ENCODE results near the gene CERCAM. TPM values are rescaled to one million over a fixed set of nuclear protein-coding genes. Genes with fewer than 3 reads are reported as not detected.

CERCAM gene
- total RNA-seq, 4 donors from 2014 or later: 4.5 to 19.7 (median 7.8) TPM

DNA sequence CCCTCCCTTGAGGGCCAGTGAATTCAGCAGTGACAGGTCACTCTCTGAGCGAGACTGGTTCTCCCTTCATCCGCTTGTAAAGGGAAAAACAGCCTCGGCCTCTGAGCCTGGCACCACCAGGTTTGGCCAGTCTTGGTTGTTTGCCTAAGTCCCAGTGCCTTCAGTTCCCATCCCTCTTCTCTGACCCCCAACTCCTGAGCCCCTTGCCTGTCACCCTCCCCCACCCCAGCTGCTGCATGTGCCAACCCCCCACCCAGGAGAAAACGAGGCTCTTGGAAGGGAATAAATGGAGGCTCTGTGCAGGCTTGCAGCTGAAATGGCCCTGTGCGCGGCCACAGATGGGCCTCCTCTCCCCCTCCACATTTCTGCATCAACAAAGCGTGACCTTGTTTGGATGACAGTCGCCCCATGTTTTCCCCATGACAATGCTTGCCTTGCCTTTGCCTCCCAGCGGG lies 46.4 kb upstream of the CERCAM start:
- no peak for DNase-seq
- 86% methylated on average over 9 of the region's 9 CpGs; no CpG with 5 or more reads in 1 of the 2 donors for WGBS, 2 donors (ENCODE audit: low coverage in 1 of 2)
- Histone ChIP-seq H3K27ac (no peak overlapping the region), H3K4me1 (peaks cover 10 to 29% (median 20%) of the 10 kb centered on the region in 4 donors), H3K4me3 (no peak overlapping the region), H3K27me3 (no peaks in the 10 kb centered on the region), H3K36me3 (peaks cover 0 to 8% (median 3%) of the 10 kb centered on the region in 4 donors), H3K9me3 (no peaks in the 10 kb centered on the region)
- intact Hi-C loops (cut with DNase I; ENCODE audit: low total_unique reads): no loop called here
- in situ Hi-C loops (cut with MboI; ENCODE audit: low pct_ligation_motif_present in 1 of 4, low pct_unique_long_range_greater_than_20kb in 1 of 4, low sequenced_read_pairs in 3 of 4): no loop called here
- TF ChIP-seq CTCF (IDR thresholded peaks at IDR 0.05): no peak
- TF ChIP-seq EP300 (IDR thresholded peaks at IDR 0.05; ENCODE audit: low read depth): no peak

- in situ Hi-C loops (cut with MboI; ENCODE audit: low pct_ligation_motif_present in 1 of 4, low pct_unique_long_range_greater_than_20kb in 1 of 4, low sequenced_read_pairs in 3 of 4): no loop called here
- Histone ChIP-seq H3K9me3 (no peaks in the 10 kb centered on the region), H3K27me3 (no peaks in the 10 kb centered on the region), H3K36me3 (peaks cover 0 to 13% (median 5%) of the 10 kb centered on the region in 4 donors), H3K4me3 (no peak overlapping the region), H3K27ac (no peak overlapping the region), H3K4me1 (peaks cover 6 to 19% (median 13%) of the 10 kb centered on the region in 4 donors)
- TF ChIP-seq EP300 (IDR thresholded peaks at IDR 0.05; ENCODE audit: low read depth) (no peak), CTCF (IDR thresholded peaks at IDR 0.05) (no peak), POLR2AphosphoS5 (IDR thresholded peaks at IDR 0.05) (no peak), POLR2A (IDR thresholded peaks at IDR 0.05) (no peak)
- intact Hi-C loops (cut with DNase I; ENCODE audit: low total_unique reads): no loop called here
- no peak for DNase-seq
- WGBS, 2 donors (ENCODE audit: low coverage in 1 of 2): 73 to 82% methylated on average over 3 to 5 of the region's 5 CpGs
These were observed 44.8 kb upstream of the CERCAM start for GRCh38 chr9:128375865-128376264.

GRCh38 chr9:128382261-128382660 lies 38.4 kb upstream of the CERCAM start:
- Histone ChIP-seq H3K4me3 (no peak overlapping the region), H3K36me3 (peaks cover 0 to 13% (median 5%) of the 10 kb centered on the region in 4 donors), H3K27me3 (no peaks in the 10 kb centered on the region), H3K9me3 (no peaks in the 10 kb centered on the region), H3K27ac (no peak overlapping the region), H3K4me1 (no peaks in the 10 kb centered on the region)
- TF ChIP-seq CTCF (IDR thresholded peaks at IDR 0.05) (no peak), EP300 (IDR thresholded peaks at IDR 0.05; ENCODE audit: low read depth) (no peak), POLR2A (IDR thresholded peaks at IDR 0.05) (no peak), POLR2AphosphoS5 (IDR thresholded peaks at IDR 0.05) (no peak)
- DNase-seq: no peak
- in situ Hi-C loops (cut with MboI; ENCODE audit: low pct_ligation_motif_present in 1 of 4, low pct_unique_long_range_greater_than_20kb in 1 of 4, low sequenced_read_pairs in 3 of 4) (no loop called here), intact Hi-C loops (cut with DNase I; ENCODE audit: low total_unique reads) (no loop called here)
- WGBS, 2 donors (ENCODE audit: low coverage in 1 of 2): 56% methylated on average over 6 of the region's 6 CpGs; no CpG with 5 or more reads in 1 of the 2 donors

- H3K4me1 ChIP-seq: no peaks in the 10 kb centered on the region
- peaks cover 0 to 13% (median 5%) of the 10 kb centered on the region in 4 donors for H3K36me3 ChIP-seq
- no peak for DNase-seq
- no peaks in the 10 kb centered on the region for H3K27me3 ChIP-seq
- no peaks in the 10 kb centered on the region for H3K9me3 ChIP-seq
- TF ChIP-seq POLR2A (IDR thresholded peaks at IDR 0.05) (no peak), POLR2AphosphoS5 (IDR thresholded peaks at IDR 0.05) (no peak), EP300 (IDR thresholded peaks at IDR 0.05; ENCODE audit: low read depth) (no peak), CTCF (IDR thresholded peaks at IDR 0.05) (no peak)
- in situ Hi-C loops (cut with MboI; ENCODE audit: low pct_ligation_motif_present in 1 of 4, low pct_unique_long_range_greater_than_20kb in 1 of 4, low sequenced_read_pairs in 3 of 4): no loop called here
- intact Hi-C loops (cut with DNase I; ENCODE audit: low total_unique reads): no loop called here
- H3K4me3 ChIP-seq: no peak overlapping the region
- H3K27ac ChIP-seq: no peak overlapping the region
- 86 to 87% methylated on average over 4 to 9 of the region's 9 CpGs for WGBS, 2 donors (ENCODE audit: low coverage in 1 of 2)
These were observed 37.5 kb upstream of the CERCAM start for GRCh38 chr9:128383007-128383753.
